Measurements from ENCODE around the gene SLC38A8. TPM values are rescaled to one million over a fixed set of nuclear protein-coding genes. Genes with fewer than 3 reads are reported as not detected.

SLC38A8 gene
- polyA plus RNA-seq, 1 donor from 2014 or later, result not detected

DNA sequence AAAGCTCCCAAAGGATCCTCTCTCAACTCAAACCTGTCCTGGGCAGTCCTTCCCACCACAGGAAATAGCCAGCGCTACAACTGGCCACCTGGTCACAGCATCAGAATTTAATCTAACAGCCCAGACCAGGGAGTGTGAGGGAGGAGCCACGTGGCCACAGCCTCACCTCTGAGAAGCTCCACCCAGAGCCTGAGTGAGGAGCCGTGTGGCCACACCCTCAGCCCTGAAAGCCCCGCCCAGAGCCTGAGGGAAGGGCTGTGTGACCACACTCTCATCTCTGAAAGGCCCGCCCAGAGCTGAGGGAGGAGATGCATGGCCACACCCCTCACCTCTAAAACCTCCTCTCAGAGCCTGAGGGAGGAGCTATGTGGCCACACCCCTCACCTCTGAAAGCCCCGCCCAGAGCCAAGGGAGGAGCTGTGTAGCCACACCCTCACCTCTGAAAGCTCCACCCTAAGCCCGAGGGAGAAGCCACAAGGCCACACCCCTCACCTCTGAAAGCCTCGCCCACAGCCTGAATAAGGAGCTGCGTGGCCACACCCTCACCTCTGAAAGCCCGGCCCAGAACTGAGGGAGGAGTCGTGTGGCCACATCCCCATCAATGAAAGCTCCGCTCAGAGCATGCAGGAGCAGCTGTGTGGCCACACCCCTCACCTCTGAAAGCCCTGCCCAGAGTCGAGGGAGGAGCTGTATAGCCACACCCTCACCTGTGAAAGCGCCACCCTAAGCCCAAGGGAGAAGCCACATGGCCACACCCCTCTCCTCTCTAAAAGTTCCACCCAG is 28.6 kb downstream of the SLC38A8 start:
- Histone ChIP-seq H3K79me2 (replicated peaks; ENCODE audit: insufficient read depth, low read length) (no peaks in the 10 kb centered on the region), H3K27ac (ENCODE audit: low read length) (no peak overlapping the region), H4K20me1 (ENCODE audit: insufficient read depth) (no peaks in the 10 kb centered on the region), H3K9me3 (ENCODE audit: low read length) (no peaks in the 10 kb centered on the region), H3K9me2 (ENCODE audit: insufficient read depth, low read length) (no peaks in the 10 kb centered on the region), H3K9ac (ENCODE audit: low read length) (no peak overlapping the region), H3K4me2 (ENCODE audit: low read length) (no peak overlapping the region), H3K4me3 (ENCODE audit: low read length) (no peak overlapping the region), H3K36me3 (ENCODE audit: insufficient read depth, low read length) (no peaks in the 10 kb centered on the region), H2AFZ (ENCODE audit: low read depth, low read length) (no peak overlapping the region), H3K27me3 (ENCODE audit: insufficient read depth, low read depth, low read length) (no peaks in the 10 kb centered on the region), H3F3A (ENCODE audit: insufficient read depth, low read length, poor library complexity, severe bottlenecking) (no peaks in the 10 kb centered on the region)
- no peak for TF ChIP-seq TAF1 (IDR thresholded peaks at IDR 0.05; ENCODE audit: low read depth)
- TF ChIP-seq MXI1 (conservative IDR thresholded peaks at IDR 0.05; ENCODE audit: poor library complexity, severe bottlenecking), result no peak
- TF ChIP-seq, protein P1, sequence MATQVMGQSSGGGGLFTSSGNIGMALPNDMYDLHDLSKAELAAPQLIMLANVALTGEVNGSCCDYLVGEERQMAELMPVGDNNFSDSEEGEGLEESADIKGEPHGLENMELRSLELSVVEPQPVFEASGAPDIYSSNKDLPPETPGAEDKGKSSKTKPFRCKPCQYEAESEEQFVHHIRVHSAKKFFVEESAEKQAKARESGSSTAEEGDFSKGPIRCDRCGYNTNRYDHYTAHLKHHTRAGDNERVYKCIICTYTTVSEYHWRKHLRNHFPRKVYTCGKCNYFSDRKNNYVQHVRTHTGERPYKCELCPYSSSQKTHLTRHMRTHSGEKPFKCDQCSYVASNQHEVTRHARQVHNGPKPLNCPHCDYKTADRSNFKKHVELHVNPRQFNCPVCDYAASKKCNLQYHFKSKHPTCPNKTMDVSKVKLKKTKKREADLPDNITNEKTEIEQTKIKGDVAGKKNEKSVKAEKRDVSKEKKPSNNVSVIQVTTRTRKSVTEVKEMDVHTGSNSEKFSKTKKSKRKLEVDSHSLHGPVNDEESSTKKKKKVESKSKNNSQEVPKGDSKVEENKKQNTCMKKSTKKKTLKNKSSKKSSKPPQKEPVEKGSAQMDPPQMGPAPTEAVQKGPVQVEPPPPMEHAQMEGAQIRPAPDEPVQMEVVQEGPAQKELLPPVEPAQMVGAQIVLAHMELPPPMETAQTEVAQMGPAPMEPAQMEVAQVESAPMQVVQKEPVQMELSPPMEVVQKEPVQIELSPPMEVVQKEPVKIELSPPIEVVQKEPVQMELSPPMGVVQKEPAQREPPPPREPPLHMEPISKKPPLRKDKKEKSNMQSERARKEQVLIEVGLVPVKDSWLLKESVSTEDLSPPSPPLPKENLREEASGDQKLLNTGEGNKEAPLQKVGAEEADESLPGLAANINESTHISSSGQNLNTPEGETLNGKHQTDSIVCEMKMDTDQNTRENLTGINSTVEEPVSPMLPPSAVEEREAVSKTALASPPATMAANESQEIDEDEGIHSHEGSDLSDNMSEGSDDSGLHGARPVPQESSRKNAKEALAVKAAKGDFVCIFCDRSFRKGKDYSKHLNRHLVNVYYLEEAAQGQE (IDR thresholded peaks at IDR 0.05; ENCODE audit: borderline replicate concordance), result no peak
- TF ChIP-seq, protein P2, sequence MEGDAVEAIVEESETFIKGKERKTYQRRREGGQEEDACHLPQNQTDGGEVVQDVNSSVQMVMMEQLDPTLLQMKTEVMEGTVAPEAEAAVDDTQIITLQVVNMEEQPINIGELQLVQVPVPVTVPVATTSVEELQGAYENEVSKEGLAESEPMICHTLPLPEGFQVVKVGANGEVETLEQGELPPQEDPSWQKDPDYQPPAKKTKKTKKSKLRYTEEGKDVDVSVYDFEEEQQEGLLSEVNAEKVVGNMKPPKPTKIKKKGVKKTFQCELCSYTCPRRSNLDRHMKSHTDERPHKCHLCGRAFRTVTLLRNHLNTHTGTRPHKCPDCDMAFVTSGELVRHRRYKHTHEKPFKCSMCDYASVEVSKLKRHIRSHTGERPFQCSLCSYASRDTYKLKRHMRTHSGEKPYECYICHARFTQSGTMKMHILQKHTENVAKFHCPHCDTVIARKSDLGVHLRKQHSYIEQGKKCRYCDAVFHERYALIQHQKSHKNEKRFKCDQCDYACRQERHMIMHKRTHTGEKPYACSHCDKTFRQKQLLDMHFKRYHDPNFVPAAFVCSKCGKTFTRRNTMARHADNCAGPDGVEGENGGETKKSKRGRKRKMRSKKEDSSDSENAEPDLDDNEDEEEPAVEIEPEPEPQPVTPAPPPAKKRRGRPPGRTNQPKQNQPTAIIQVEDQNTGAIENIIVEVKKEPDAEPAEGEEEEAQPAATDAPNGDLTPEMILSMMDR (IDR thresholded peaks at IDR 0.05; ENCODE audit: poor library complexity, severe bottlenecking), result no peak
- no peak for TF ChIP-seq SMC3 (conservative IDR thresholded peaks at IDR 0.05; ENCODE audit: poor library complexity)
- no peak for TF ChIP-seq RAD21 (conservative IDR thresholded peaks at IDR 0.05)
- TF ChIP-seq EZH2 (IDR thresholded peaks at IDR 0.05; ENCODE audit: borderline replicate concordance, insufficient read depth, low read length, poor library complexity, severe bottlenecking), result no peak
- TF ChIP-seq POLR2AphosphoS5 (IDR thresholded peaks at IDR 0.05), result no peak
- TF ChIP-seq EP300 (conservative IDR thresholded peaks at IDR 0.05; ENCODE audit: poor library complexity, severe bottlenecking), result no peak

DNA sequence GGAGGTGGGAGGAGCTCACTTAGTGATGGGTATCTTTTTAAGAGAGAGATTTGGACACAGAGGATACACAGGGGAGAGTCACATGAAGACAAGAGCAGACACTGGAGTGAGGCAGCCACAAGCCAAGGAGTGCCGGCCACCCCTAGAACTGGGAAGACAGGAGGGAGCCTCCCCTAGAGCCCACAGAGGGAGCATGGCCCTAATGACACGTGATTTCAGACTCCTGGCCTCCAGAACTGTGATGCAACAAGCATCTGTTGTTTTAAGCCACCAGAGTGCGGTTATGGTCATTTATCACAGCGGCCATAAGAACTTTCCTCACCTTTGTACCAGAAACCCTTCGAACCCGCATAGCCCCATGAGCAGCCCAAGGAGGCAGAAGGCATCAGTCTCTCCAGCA is 33.3 kb downstream of the SLC38A8 start:
- no peaks in the 10 kb centered on the region for H4K20me1 ChIP-seq (ENCODE audit: insufficient read depth)

More for the DNA sequence above, 33.3 kb downstream of the SLC38A8 start:
- no peak overlapping the region for H3K4me2 ChIP-seq (ENCODE audit: low read length)
- no peaks in the 10 kb centered on the region for H3K36me3 ChIP-seq (ENCODE audit: insufficient read depth, low read length)
- no peaks in the 10 kb centered on the region for H3K27me3 ChIP-seq (ENCODE audit: insufficient read depth, low read depth, low read length)
- no peaks in the 10 kb centered on the region for H3K79me2 ChIP-seq (replicated peaks; ENCODE audit: insufficient read depth, low read length)
- no peak overlapping the region for H3K9ac ChIP-seq (ENCODE audit: low read length)
- H2AFZ ChIP-seq (ENCODE audit: low read depth, low read length), result no peak overlapping the region
- no peak overlapping the region for H3K4me3 ChIP-seq (ENCODE audit: low read length)
- H3F3A ChIP-seq (ENCODE audit: insufficient read depth, low read length, poor library complexity, severe bottlenecking), result no peaks in the 10 kb centered on the region
- no peaks in the 10 kb centered on the region for H3K9me2 ChIP-seq (ENCODE audit: insufficient read depth, low read length)
- H3K9me3 ChIP-seq (ENCODE audit: low read length), result no peaks in the 10 kb centered on the region
- H3K27ac ChIP-seq (ENCODE audit: low read length), result no peak overlapping the region
- TF ChIP-seq, protein P1 (IDR thresholded peaks at IDR 0.05; ENCODE audit: borderline replicate concordance), result no peak
- no peak for TF ChIP-seq SMC3 (conservative IDR thresholded peaks at IDR 0.05; ENCODE audit: poor library complexity)
- TF ChIP-seq RAD21 (conservative IDR thresholded peaks at IDR 0.05), result no peak
- TF ChIP-seq EP300 (conservative IDR thresholded peaks at IDR 0.05; ENCODE audit: poor library complexity, severe bottlenecking), result no peak
- TF ChIP-seq TAF1 (IDR thresholded peaks at IDR 0.05; ENCODE audit: low read depth), result no peak
- TF ChIP-seq EZH2 (IDR thresholded peaks at IDR 0.05; ENCODE audit: borderline replicate concordance, insufficient read depth, low read length, poor library complexity, severe bottlenecking), result no peak
- TF ChIP-seq POLR2AphosphoS5 (IDR thresholded peaks at IDR 0.05), result no peak
- TF ChIP-seq, protein P2 (IDR thresholded peaks at IDR 0.05; ENCODE audit: poor library complexity, severe bottlenecking), result no peak
